HK-2 (cell line): ENCODE data around the gene ZNF747.

Experiments
- DNase-seq: peaks from one replicate; pipeline ENCODE4 v3.0.0-alpha.2; 2018; ENCODE audit not compliant: unreplicated experiment

Gene ZNF747

DNA sequence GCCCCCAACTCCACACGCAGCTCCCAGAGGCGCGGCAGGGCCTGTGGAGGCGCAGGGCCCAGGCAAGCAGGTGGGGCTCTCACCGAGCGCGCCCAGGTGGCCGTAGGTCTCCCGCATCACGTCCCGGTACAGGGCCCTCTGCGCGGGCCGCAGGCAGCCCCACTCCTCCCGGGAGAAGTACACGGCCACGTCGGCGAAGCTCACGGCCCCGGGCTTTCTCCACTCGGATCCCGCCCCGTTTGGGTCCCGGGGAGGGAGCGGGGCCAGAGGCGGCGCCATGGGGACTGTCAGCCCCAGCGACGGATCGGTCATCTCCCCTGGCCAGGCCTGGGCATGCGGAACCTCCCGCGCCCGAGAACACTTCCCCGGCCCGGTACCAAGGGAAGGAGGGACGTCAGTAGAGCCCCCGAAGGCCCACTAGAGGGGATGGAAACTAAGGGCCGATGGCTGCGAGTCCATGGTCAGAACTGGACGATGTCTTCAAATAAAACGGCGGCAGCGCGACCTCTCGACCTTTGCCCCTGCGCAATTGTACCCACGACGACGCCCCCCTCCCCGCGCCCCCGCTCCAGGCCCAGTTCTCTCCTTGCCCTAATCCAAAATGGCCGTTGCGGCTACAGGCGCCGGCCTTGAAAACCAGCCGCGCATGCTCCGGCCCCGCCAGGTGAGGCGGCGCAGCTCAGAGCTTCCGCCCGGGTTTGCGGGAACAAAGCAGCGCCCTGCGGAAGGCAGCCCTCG lies at the start of gene ZNF747:
Gene ZNF747, minus strand, starts transcription at position 491 of the 738 bp plus-strand sequence. Its CDS starts 179 bp downstream, at position 312.
- DNase-seq: peak; percentile 84

DNA sequence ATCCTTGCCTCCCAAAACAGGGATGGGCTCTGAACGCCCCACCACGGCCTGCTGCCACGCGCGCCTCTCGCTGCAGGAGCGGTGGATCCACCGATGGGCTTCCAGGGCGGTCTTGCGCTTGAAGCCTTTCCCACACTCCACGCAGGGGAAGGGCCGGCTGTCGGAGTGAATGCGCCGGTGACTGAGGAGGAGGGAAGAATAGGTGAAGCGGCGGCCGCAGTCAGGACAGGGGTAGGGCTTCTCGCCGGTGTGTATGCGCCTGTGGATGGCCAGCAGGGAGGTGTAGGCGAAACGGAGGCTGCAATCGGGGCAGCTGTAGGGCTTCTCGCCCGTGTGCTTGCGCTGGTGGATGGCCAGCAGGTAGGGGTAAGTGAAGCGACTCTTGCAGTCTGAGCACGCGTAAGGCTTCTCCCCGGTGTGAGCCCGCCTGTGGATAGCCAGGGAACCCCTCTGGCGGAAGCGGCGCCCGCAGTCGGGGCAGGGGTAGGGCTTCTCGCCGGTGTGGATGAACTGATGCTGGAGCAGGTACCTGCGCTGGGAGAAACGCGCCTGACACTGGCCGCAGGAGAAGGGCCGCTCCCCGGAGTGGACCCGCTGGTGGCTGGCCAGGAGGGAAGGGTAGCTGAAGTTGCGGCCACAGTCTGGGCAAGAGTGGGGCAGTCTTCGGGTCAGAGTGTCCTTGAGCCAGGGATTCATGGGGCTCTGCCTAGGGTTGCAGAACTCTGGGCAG lies 48.1 kb upstream of the ZNF747 start:
- DNase-seq: no peak

DNA sequence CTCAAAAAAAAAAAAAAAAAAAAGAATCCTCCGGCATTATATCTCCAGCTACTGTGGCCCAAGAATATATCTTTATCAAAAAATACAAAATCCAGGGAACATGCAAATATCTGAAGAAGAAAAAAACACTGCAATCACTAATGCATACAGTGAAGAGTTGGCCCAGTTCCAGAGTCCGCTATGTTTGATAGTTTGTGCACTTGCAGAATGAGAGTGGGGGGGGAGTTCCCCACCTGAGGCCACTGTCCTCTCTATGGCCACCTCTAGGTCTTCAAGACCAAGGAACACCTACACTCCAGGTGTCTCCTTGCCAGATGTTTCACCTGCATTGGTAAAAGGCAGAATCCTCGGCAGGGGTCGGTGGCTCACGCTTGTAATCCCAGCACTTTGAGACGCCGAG lies 46.8 kb upstream of the ZNF747 start:
- DNase-seq: no peak

DNA sequence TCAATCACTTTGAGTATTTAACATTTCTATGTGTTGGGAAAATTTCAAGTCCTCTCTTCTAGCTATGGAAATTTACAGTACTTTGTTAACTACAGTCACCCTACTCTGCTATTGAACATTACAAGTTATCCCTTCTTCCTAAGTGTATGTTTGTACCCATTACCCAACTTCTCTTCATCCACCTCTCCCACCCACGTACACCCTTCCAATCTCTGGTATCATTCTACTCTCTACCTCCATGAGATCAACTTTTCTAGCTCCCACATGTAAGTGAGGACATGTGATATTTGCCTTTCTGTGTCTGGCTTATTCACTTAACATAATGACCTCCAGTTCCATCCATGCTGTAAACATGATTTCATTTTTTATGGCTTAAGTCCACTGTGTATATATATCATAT lies 40.0 kb upstream of the ZNF747 start:
- no peak for DNase-seq

DNA sequence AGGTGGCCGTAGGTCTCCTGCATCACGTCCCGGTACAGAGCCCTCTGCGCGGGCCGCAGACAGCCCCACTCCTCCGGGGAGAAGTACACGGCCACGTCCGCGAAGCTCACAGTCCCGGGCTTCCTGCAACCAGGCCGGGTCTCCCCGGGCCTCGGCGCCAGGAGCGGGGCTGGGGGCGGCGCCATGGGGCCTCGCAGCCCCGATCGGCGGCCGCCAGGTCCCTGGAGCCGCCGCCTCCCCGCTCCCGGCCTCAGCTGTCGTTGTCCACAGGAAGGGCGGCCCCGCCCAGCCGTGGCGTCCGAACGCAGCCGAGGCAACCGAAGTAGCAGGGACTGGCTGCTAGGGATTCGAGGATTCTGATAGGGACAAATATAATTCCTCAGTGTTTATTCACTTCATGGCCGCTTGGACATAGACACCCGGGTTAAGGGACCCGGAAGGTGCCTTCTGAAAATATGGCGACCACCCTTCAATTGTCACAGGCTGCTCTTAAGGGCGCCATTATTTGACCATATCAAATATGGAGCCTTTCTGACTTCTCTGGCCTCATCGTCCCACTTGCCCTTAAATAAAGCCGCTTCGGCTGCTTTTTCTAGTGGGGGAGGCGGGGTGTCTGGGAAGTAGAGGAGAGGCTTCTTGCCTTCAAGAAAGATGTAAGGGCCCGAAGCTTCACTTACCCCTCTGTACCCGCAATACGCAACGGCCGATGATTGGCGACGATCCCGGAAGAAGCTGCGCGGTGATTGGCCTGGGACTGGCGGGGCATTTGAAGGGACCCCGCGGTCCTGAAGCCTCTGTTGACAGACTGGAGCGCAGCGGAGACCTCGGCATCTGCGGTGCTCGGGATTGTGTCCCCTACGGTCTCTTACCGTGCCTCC lies 37.0 kb upstream of the ZNF747 start, which contains the start of gene ZNF688:
Gene ZNF688, minus strand, starts transcription at position 270 of the 878 bp plus-strand sequence. Its CDS starts 85 bp downstream, at position 185.
- DNase-seq: peak; percentile 87

DNA sequence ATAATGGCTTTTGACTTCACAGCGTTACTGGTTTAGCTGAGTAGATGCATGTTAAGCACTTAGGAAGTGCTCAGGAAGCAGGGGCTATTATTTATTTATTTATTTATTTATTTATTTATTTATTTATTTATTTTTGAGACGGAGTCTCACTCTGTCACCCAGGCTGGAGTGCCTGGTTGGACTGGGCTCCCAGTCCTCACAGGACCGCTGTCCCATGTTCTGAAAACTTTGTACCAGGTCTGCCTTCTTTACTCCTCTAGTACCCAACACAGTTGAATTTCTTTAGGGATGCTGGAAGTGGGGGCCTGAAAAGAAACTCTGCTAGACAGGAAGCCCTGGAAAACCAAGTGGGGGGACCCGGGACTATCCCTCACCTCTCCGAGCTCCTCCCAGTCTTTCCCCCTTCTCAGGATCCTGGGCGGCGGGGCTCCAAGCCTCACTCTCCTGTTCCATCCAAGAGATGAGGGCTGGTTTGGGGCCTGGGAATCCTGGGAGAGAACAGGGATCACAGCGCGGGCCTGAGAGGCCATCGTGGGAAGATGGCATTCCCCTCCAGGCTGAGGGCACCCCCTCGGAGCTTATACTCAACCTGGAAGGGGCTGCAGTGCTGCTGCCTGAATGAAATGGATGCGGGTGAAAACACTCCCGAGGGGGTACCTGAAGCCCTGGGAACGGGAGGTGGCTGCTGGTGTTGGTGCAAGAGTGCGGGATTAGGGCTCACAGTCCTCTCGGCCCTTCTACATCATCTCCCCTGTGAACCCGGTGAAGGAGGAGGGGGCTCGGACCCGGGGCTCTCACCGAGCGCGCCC lies 36.2 kb upstream of the ZNF747 start:
- peak; percentile 22 for DNase-seq

DNA sequence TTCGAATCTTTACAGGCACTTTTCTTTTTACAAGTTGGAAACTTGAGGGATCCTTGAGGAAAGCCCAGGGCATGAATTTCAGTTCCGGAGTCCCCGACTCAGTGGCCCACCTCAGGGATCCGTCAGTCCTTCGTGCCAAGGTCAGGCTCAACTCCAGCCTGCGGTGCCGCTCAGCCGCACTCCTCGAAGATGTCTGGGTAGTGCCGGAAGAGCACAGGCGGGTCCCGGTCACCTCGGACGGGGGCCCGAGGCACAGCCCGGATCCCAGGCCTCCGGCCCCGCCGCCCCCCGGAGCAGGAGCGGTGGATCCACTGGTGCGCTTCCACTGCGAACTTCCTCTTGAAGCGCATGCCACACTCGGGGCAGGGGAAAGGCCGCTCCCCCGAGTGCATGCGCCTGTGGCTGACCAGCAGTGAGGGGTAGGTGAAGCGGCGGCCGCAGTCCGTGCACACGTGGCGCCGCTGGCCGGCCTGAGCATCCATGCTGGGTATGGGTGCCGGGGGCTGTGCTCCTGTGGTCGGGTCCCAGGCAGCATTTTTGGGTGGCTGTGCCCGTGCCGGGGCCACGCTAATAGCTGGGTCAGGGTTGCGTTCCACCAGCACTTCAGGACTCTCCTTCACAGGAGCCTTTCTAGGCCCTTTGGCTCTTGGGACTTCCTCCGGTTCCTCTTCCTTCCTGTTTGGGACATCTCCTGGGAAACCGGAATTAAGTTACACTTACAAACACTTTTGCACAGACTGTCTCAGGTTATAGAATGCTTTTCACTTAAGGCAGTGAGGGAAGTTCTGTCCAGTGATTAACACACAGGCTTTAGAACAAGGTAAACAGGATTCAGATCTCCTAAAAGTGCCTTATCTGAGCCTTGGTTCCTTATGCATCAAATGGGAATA lies 35.3 kb upstream of the ZNF747 start:
- no peak for DNase-seq

DNA sequence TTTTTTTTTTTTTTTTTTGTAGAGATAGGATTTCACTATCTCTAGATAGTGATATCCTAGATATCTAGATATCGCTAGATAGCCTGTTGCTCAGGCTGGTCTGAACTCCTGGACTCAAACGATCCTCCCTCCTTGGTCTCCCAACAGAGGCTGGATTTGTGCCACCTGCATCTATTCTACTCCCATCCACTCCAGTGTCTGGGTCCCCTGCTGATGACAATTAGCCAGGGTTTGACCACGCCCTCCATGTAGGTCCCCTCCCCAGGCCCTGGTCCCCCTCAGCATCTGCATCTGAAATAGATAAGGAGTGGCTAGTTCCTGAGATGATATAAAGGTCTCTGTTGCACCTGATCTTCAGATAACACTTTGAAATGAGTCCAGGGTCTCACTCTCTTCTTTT lies 34.6 kb upstream of the ZNF747 start:
- DNase-seq: no peak

DNA sequence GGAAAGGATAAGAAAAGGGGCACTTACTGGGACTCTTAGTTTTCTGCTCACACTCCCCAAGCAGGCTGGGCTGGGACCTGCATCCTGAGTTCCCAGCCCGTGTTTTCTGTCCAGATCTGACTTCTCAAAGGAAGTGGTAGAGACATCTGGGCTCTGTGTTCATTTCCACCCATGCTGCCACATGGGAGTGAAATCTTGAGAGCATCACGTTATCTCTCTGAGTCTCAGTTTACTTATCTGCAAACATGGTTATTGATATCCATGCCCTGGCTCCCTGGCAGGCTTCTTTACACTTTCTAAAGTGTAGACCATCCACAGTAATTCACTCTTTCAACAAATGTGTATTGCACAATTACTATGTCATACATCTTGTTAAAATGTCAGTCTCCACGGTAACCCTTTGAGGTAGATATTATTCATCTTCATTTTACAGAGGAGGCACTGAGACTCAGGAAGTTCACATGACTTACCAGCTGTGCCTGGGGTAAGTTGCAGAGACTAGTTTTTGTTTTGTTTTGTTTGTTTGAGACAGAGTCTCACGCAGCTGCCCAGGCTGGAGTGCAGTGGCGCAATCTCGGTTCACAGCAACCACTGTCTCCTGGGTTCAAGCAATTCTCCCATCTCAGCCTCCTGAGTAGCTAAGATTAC lies 33.5 kb upstream of the ZNF747 start:
- no peak for DNase-seq

DNA sequence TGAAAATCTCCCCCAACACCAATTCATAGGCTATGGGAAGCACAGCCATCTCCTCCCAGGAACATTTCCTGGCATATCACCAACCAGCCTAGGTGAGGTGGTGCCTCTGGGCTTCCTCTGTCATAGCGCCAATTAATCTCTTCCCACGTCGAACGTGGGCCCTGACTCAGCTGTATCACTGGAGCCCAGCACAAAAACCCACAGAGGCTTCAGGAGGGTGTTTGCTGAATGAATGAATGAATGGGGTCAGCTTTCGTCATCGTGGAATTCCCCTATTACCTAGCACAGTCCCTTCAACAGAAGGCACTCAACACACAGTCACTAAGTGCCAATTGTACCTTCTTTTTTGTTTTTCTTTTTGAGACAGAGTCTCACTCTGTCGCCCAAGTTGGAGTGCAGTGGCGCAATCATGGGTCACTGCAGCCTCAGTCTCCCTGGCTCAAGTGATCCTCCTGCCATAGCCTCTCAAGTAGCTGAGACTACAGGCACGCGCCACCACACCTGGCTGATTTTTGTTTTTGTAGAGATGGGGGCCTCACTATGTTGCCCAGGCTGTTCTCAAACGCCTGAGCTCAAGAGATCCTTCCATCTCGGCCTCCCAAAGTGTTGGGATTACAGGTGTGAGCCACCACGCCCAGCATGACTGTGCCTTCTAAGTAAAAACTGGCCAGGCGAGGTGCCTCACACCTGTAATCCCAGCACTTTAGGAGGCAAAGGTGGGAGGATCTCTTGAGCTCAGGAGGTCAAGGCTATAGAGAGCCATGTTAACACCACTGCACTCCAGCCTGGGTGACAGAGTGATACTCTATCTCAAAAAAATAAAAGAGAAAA lies 32.7 kb upstream of the ZNF747 start:
- DNase-seq: peak; percentile 38

DNA sequence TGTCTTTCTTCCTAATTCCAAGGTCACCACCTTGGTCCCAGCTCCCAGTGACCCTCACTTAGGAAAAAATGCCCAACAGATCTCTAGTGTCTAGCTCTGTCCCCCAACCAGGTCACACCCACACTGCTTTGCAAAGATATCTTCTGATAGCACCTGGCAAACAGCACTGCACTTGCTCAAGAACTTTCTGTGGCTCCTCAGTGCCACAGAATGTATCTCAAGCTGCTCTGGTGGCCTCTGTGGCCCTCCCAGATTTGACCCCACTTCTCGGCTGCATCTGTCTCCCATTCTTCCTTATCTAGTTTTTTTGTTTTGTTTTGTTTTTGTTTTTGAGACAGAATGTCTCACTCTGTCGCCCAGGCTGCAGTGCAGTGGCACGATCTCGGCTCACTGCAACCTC lies 31.9 kb upstream of the ZNF747 start:
- DNase-seq: no peak

DNA sequence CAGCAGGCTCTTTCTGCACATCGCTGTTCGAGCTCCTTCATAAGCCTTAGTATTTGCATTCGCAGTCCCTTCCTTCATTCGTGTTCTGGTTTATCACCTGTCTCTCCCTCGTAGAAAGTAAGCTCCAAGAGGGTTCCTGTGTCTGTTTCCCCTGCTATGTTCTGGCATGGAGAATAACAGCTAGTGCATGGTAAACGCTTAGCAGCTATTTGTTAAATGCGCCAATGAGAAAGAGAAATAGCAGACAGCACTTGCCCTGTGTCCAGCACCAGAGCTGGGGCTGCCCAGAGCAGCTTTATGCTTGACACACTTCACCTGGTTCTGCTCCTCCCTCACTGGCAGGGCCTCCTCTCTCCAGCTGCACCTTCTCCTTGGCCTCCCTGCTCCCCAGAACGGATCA lies 31.3 kb upstream of the ZNF747 start:
- DNase-seq: no peak

DNA sequence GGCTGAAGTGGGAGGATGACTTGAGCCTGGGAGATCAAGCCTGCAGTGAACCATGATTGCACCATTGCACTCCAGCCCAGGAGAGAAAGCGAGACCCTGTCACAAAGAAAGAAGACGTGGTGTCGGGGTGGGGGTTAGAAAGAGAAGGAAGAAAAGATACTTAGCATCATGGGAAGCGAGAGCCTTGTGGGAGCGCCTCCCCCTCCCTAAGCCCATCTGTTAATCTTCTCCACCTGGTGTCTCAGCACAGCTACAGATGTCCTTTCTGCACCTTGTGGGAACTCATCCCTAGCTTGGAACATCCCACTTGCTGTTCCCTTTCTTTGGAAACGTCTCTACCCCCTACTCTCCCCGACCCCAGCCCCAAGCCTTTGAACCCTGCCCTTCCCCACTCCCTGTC lies 30.9 kb upstream of the ZNF747 start:
- DNase-seq: no peak

DNA sequence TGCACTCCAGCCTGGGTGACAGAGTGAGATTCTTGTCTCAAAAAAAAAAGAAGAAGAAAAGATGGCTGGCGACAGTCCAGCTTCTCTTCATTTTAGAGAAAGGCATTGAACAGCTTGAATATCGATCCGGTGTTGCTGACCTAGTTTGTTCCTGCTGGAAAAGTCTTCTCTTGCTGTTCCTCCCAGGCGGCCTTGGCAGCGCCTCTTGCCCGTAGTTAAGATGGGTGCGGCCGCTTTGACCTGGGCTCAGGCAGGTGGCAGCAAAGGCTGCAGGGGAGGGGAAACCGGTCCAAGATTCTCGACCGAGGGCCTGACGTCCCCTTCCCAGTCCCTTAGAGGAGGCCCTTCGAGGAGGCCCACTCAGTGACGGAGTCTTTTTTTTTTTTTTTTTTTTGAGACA lies 27.4 kb upstream of the ZNF747 start:
- no peak for DNase-seq

DNA sequence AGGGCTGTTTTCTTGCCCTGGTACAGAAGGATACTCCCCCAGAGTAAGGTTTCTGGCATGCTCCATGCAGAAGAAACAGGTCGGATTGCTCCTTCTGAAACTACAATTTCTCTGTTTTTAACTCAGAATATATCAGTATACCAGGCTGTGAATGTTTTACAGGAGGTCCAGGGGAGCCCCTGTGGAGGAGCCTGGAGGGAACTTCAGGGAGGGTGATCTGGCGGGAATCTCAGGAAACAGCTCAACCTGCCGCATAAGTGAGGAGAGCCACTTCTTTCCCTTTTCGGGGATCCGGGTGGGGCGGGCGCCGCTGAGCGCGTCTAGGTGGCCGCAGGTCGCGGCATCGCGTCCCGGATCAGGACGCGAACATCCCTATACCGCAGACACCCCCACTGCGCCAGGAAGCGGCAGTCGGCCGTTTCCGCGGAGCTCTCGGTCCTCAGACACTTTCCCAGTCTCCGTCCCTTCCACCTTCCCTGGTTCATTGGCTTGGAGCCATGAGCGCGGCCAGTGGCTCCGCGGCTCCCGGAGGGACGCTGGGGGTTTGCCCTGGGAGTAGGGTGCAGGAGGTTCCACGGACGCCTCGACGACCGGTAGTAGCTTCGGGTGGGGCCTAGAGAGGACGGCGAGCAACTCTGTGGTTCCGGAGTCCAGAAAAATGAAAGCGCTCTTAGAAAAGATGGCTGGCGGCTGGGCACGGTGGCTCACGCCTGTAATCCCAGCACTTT lies 26.6 kb upstream of the ZNF747 start:
- no peak for DNase-seq

DNA sequence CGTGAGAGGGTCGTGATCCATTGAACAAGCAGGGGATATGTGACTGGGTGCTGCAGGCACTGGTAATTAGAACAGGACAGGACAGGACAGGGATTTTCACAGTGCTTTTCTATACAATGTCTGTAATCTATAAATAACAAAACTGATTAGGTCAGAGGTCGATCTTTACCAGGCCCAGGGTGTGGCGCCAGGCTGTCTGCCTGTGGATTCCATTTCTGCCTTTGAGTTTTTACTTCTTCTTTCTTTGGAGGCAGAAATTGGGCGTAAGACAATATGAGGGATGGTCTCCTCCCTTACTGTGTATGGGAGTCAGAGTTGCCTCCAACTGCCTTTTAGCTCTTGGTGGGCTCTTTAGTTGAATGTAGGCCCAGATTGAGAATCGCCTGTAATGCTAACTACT lies 25.0 kb upstream of the ZNF747 start:
- DNase-seq: no peak

DNA sequence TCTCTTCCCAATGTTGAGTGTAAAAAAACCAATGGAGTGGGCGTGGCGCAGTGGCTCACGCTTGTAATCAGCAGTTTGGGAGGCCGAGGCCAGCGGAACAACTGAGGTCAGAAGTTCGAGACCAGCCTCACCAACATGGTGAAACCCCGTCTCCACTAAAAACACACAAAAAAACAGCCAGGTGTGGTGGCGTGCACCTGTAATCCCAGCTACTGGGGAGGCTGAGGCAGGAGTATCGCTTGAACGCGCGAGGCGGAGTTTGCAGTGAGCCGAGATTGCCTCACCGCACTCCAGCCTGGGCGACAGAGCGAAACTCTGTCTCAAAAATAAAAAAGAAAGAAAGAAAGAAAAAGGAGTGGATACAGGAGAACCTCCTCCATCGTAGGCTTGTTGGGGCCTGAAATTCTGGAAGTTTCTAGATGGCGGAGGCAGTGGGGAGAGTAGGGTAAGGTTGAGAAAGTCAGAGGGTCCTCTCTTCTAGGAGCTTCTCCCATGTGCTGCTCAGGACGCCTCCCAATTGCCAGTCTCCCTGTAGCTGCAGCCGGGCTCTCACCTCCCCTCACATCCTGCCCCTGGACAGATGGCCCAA lies 24.2 kb upstream of the ZNF747 start:
- DNase-seq: no peak
